Ascending aorta (tissue), 2 donors: ENCODE results near the gene ENPP7. TPM values are rescaled to one million over a fixed set of nuclear protein-coding genes. Genes with fewer than 3 reads are reported as not detected.

Experiments
- DNase-seq, 2 donors: peaks; one replicate each; pipeline ENCODE4 v3.0.0-alpha.2; 2019; ENCODE audit warnings: low spot score in 2 of 2
- H3K27ac ChIP-seq, 2 donors: fragments of 200-600 bp; sonication (generic); one replicate each; pipeline ENCODE4 v1.5.1; 2016 to 2017; ENCODE audit warnings: mild to moderate bottlenecking in 1 of 2
- H3K27me3 ChIP-seq: fragments of 200-600 bp; sonication (generic); one replicate; pipeline ENCODE4 v1.5.1; 2017
- H3K36me3 ChIP-seq, 2 donors: fragments of 200-600 bp; sonication (generic); one replicate each; pipeline ENCODE4 v1.5.1; 2016
- H3K4me1 ChIP-seq, 2 donors: fragments of 200-600 bp; sonication (generic); one replicate each; pipeline ENCODE4 v1.5.1; 2016 to 2017; ENCODE audit warnings: mild to moderate bottlenecking in 1 of 2
- H3K4me3 ChIP-seq, 2 donors: fragments of 200-600 bp; sonication (generic); one replicate each; pipeline ENCODE4 v1.5.1; 2016 to 2017; ENCODE audit warnings: mild to moderate bottlenecking in 1 of 2
- H3K9me3 ChIP-seq, 2 donors: fragments of 200-600 bp; sonication (generic); one replicate each; pipeline ENCODE4 v1.5.1; 2016
- intact Hi-C: fragments of 100-400 bp; cut with DNase I; formaldehyde crosslinking; loops from one replicate; pipeline ENCODE4 v1.15.1; 2023
- total RNA-seq: library from RNA; depleted of rRNA; stranded (reverse); fragments of >200 nt; gene quantifications from one replicate; pipeline ENCODE4 v1.1.0, GENCODE V29; 2016
- TF ChIP-seq, protein P1 (sequence below), 3 experiments: fragments of 200-600 bp in 2 of 3; fragments of 450-650 bp in 1 of 3; sonication (generic) in 2 of 3; IDR thresholded peaks; one replicate each; pipeline ENCODE4 v1.5.1; 2016 to 2019; ENCODE audit warnings: antibody characterized with exemption in 3 of 3, mild to moderate bottlenecking in 1 of 3, moderate library complexity in 1 of 3

The ENPP7 gene
- total RNA-seq, 1 donor from 2014 or later: 2.2 TPM

DNA sequence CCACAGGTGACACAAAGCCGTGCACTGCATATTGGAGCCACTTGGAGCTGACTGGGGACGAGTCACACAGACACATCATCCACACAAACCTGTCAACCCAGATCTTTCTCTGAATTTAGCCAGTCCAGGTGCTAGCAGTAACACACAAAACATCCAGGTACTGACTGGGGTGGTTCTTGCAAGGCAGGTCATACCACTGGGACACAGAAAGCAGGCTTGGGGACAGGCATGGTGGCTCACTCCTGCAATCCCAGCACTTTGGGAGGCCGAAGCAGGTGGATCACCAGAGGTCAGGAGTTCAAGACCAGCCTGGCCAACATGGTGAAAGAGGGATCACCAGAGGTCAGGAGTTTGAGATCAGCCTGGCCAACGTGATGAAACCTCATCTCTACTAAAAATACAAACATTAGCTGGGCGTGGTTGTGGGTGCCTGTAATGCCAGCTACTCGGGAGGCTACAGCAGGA lies 14.9 kb downstream of the ENPP7 start:
- no peak overlapping the region for H3K27ac ChIP-seq
- no peaks in the 10 kb centered on the region for H3K36me3 ChIP-seq
- H3K4me1 ChIP-seq: peaks cover 0 to 6% of the 10 kb centered on the region in 2 donors
- TF ChIP-seq, protein P1, sequence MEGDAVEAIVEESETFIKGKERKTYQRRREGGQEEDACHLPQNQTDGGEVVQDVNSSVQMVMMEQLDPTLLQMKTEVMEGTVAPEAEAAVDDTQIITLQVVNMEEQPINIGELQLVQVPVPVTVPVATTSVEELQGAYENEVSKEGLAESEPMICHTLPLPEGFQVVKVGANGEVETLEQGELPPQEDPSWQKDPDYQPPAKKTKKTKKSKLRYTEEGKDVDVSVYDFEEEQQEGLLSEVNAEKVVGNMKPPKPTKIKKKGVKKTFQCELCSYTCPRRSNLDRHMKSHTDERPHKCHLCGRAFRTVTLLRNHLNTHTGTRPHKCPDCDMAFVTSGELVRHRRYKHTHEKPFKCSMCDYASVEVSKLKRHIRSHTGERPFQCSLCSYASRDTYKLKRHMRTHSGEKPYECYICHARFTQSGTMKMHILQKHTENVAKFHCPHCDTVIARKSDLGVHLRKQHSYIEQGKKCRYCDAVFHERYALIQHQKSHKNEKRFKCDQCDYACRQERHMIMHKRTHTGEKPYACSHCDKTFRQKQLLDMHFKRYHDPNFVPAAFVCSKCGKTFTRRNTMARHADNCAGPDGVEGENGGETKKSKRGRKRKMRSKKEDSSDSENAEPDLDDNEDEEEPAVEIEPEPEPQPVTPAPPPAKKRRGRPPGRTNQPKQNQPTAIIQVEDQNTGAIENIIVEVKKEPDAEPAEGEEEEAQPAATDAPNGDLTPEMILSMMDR (IDR thresholded peaks at IDR 0.05): no peak
- intact Hi-C loops: no loop called here
- H3K4me3 ChIP-seq: no peak overlapping the region
- H3K27me3 ChIP-seq: peaks cover 27% of the 10 kb centered on the region
- no peaks in the 10 kb centered on the region for H3K9me3 ChIP-seq
- no peak for DNase-seq

DNA sequence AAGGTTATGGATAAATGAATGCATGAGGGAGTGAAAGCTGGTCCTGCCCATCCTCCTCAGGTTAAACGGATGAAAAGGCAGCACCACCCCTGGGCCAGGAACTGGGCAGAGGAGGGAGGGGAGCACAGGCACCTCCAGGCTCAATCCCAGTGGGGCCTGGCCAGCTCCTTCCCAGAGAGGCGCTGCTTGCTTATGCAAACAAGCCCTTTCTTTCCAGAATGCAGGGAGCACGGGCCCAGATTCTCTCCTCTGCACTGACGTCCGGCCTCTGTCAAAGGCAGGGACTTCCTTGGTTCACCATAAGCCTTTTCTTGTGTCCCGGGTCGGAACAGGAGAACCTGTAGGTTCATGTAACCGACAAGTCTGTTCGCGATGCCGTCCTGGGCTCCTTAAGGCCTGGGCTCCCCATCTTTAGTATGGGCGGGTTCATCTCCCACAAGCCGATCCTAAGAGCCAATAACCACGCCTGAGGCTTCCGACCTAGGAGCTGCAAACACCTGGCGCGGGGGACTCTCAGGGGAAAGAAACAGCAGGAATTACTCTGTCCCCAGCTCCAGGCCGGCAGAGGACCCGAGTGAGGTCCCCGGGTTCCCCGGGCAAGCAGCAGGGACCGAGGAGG lies 16.3 kb downstream of the ENPP7 start:
- intact Hi-C loops: no loop called here
- Histone ChIP-seq H3K4me1 (peaks cover 0 to 1% of the 10 kb centered on the region in 2 donors), H3K27ac (no peak overlapping the region), H3K4me3 (no peak overlapping the region), H3K36me3 (no peaks in the 10 kb centered on the region), H3K9me3 (no peaks in the 10 kb centered on the region), H3K27me3 (peaks cover 20% of the 10 kb centered on the region)
- DNase-seq: no peak
- TF ChIP-seq, protein P1 (IDR thresholded peaks at IDR 0.05): no peak

DNA sequence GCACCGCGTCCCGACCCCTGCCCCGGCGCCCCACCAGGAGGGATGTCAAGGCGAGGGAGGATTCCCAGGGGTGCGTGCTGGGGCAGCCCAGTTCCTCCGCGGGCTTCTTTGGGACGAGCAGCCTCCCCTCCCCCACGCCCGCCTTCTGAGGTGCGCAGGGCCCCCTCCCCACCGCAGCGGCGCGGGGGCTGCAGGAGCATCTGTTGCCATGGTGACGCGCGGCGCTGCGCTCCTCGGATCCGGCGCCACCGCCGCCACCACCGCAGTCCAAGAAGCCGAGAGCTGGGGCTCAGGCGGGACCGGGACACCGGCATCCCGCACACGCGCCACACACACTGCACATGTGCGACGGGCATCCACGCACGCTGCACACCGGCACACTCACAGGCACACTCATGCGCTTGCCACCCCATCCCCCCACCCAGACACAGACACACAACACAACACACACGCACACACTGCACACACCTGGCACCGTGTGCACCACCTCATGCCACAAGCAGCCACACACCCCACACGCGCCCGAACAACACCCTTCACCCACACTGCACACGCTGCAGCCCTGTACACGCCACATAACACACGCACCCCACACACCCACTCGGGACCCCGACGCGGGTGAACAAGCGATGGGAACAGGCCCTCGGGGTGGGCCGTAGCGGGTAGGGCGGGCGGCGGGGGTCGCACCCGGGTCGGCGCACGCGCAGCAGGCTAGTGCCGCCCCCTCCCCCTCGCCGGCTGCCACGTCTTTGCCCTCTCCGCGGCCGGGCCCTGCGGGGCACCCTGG lies 17.0 kb downstream of the ENPP7 start:
- DNase-seq: no peak
- peaks cover 19% of the 10 kb centered on the region for H3K27me3 ChIP-seq
- no peaks in the 10 kb centered on the region for H3K4me1 ChIP-seq
- H3K36me3 ChIP-seq: no peaks in the 10 kb centered on the region
- intact Hi-C loops: no loop called here
- no peak overlapping the region for H3K4me3 ChIP-seq
- H3K9me3 ChIP-seq: no peaks in the 10 kb centered on the region
- TF ChIP-seq, protein P1 (IDR thresholded peaks at IDR 0.05): no peak
- H3K27ac ChIP-seq: no peak overlapping the region

DNA sequence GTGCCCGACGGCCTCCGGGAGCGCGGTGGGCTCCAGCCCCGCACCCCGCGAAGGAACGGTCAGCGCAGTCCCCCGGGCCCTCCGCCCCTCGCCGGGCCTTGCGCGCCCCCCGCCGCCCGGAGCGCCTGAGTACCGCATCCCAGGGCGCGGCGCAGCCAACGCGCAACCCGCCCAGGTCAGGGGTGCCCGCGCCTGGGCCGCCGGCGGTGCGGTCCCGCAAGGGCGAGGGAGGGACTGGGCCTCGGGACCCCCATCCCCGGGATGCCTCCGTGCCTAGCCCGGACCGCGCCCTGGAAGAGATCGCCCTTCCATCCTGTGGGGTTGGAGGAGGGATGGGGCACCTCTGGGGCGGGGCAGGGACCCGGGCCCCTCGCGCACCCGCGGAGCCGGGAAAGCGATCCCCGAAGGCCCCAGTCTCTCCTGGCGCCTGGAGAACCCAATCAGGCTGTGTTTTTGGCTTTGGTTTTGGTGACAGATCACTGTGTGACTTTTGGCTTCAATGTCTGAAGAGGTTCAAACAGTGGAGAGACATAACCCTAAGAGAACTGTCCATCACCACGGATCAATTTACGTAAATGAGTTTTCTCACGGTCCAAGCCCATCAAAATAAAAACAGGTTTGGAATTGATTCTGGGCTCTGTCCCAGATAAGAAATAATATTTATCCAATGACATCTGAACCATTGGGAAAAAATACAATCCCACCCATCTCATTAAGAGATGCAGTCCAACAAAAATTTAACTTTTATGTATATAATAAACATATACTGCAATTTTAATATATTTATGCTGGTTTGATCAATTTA lies 17.8 kb downstream of the ENPP7 start:
- no peaks in the 10 kb centered on the region for H3K36me3 ChIP-seq
- H3K4me1 ChIP-seq: no peaks in the 10 kb centered on the region
- peaks cover 17% of the 10 kb centered on the region for H3K27me3 ChIP-seq
- TF ChIP-seq, protein P1 (IDR thresholded peaks at IDR 0.05): no peak
- intact Hi-C loops: no loop called here
- DNase-seq: no peak
- no peak overlapping the region for H3K4me3 ChIP-seq
- no peaks in the 10 kb centered on the region for H3K9me3 ChIP-seq
- no peak overlapping the region for H3K27ac ChIP-seq

GRCh38 chr17:79749156-79749815 lies 18.5 kb downstream of the ENPP7 start:
- Histone ChIP-seq H3K9me3 (no peaks in the 10 kb centered on the region), H3K36me3 (no peaks in the 10 kb centered on the region), H3K4me3 (no peak overlapping the region), H3K27ac (no peak overlapping the region), H3K27me3 (peaks cover 17% of the 10 kb centered on the region), H3K4me1 (no peaks in the 10 kb centered on the region)
- intact Hi-C loops: no loop called here
- TF ChIP-seq, protein P1 (IDR thresholded peaks at IDR 0.05): no peak
- DNase-seq: no peak
